ENCODE data around the gene RABGAP1L. TPM values are rescaled to one million over a fixed set of nuclear protein-coding genes. Genes with fewer than 3 reads are reported as not detected.
"Not testable (repeated sequence)": the region's sequence is repeated elsewhere in the genome, so short reads cannot be mapped to it uniquely, and the experiment has no call there.

Gene RABGAP1L
- total RNA-seq, 2 donors from 2014 or later = 51.4 to 124 TPM

DNA sequence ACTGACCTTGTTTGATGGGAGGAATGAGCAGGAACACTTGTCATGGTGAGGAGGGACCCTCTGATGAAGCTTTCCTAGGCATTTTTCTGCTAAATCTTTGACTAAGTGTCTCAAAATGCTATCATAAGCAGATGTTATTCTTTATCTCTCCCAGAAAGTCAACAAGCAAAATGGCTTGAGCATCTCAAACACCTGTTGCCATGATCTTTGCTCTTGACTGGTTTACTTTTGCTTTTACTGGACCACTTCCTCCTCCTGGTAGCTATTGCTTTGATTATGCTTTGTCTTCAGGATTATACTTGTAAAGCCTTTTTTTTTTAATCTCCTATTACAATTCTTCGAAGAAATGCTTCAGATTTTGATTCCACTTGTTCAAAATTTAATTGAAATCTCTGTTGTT is 445.9 kb downstream of the RABGAP1L start:
- ATAC-seq (no peak), DNase-seq (no peak)
- H3K27me3 ChIP-seq = no peaks in the 10 kb centered on the region
- no peak for TF ChIP-seq POLR2A (IDR thresholded peaks at IDR 0.05)
- TF ChIP-seq, protein P1, sequence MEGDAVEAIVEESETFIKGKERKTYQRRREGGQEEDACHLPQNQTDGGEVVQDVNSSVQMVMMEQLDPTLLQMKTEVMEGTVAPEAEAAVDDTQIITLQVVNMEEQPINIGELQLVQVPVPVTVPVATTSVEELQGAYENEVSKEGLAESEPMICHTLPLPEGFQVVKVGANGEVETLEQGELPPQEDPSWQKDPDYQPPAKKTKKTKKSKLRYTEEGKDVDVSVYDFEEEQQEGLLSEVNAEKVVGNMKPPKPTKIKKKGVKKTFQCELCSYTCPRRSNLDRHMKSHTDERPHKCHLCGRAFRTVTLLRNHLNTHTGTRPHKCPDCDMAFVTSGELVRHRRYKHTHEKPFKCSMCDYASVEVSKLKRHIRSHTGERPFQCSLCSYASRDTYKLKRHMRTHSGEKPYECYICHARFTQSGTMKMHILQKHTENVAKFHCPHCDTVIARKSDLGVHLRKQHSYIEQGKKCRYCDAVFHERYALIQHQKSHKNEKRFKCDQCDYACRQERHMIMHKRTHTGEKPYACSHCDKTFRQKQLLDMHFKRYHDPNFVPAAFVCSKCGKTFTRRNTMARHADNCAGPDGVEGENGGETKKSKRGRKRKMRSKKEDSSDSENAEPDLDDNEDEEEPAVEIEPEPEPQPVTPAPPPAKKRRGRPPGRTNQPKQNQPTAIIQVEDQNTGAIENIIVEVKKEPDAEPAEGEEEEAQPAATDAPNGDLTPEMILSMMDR (IDR thresholded peaks at IDR 0.05) = no peak
- no peak overlapping the region for H3K27ac ChIP-seq
- H3K4me1 ChIP-seq = no peaks in the 10 kb centered on the region
- H3K9me3 ChIP-seq = no peaks in the 10 kb centered on the region
- no peaks in the 10 kb centered on the region for H3K36me3 ChIP-seq (replicated peaks in 1 of 2; ENCODE audit: insufficient read depth in 1 of 2, low read depth in 2 of 2)
- WGBS, 2 donors = 78 to 87% methylated on average over 1 of the region's 1 CpG
- no peak overlapping the region for H3K4me3 ChIP-seq
- intact Hi-C loops (cut with DNase I) = no loop called here

DNA sequence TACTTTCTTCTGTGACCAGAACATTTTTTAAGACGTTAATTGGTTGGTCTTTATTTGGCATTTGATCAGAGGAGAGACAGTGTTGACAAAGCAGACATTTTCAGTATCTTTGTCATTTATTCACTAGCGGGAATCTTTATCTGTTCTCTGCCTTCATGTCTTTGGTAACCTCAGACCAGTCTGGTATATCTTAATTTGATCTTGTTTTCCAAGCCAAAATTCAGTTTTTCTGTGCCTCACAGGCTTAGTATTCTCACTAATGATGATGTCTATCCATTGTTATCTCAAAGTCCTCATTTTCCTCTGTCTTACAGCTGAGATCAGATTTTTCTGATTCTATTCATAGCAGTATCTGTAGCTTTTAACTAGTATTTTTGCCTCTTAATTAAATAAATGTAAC is 447.2 kb downstream of the RABGAP1L start:
- Histone ChIP-seq H3K36me3 (replicated peaks in 1 of 2; ENCODE audit: insufficient read depth in 1 of 2, low read depth in 2 of 2) (no peaks in the 10 kb centered on the region), H3K27ac (no peak overlapping the region), H3K27me3 (no peaks in the 10 kb centered on the region), H3K9me3 (no peaks in the 10 kb centered on the region), H3K4me3 (no peak overlapping the region), H3K4me1 (no peaks in the 10 kb centered on the region)
- ATAC-seq = no peak
- TF ChIP-seq, protein P1 (IDR thresholded peaks at IDR 0.05) = no peak
- TF ChIP-seq POLR2A (IDR thresholded peaks at IDR 0.05) = no peak
- no peak for DNase-seq
- WGBS, 2 donors = 67 to 79% methylated on average over 2 of the region's 2 CpGs
- intact Hi-C loops (cut with DNase I) = no loop called here

DNA sequence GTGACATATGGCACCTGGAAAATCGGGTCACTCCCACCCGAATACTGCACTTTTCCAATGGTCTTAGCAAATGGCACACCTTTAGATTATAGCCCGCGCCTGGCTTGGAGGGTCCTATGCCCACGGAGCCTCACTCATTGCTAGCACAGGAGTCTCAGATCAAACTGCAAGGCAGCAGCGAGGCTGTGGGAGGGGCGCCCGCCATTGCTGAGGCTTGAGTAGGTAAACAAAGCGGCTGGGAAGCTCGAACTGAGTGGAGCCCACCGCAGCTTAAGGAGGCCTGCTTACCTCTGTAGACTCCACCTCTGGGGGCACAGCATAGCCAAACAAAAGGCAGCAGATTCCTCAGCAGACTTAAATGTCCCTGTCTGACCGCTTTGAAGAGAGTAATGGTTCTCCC is 458.6 kb downstream of the RABGAP1L start:
- DNase-seq, H3K9me3 ChIP-seq: not testable (repeated sequence)
- WGBS, 2 donors = 93 to 97% methylated on average over 11 to 12 of the region's 12 CpGs

DNA sequence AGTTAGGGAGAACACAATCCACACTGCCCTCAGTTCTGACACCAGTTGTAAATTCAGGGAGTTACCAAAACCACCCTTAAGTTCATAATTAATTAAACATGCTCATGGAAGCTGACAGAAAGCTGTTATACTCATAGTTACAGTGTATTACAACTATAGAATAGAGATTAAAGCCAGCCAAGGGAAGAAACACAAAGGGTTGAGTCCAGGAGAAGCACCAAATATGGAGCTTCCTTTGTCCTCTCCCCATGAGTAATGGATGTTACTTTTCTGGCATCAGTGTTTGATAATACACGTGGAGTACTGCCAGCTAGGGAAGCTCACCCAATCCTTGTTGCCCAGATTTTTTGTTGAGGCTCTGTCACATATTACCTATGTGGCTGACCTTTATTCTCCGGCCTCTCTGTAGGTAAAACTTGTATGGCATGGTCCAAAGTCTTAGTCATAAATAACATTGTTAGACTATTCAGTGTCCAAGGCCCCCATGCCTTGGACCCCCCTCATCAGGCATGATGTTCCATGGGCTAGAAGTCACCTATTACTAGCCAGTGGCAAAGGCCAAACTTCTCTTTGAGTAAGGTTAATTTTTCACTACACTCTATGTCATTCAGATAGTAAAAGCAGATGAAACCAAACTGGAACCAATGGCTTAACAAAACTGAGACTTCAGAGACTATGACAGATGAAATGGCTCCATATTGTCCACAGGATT is 464.2 kb downstream of the RABGAP1L start:
- intact Hi-C loops (cut with DNase I) = no loop called here
- WGBS, 2 donors = 85 to 88% methylated on average over 2 of the region's 2 CpGs
- DNase-seq (no peak), ATAC-seq (no peak)
- H3K36me3 ChIP-seq (replicated peaks in 1 of 2; ENCODE audit: insufficient read depth in 1 of 2, low read depth in 2 of 2) = no peaks in the 10 kb centered on the region
- H3K4me1 ChIP-seq = no peaks in the 10 kb centered on the region
- no peak overlapping the region for H3K4me3 ChIP-seq
- TF ChIP-seq, protein P1 (IDR thresholded peaks at IDR 0.05) = no peak
- no peak for TF ChIP-seq POLR2A (IDR thresholded peaks at IDR 0.05)
- no peaks in the 10 kb centered on the region for H3K9me3 ChIP-seq
- no peak overlapping the region for H3K27ac ChIP-seq
- no peaks in the 10 kb centered on the region for H3K27me3 ChIP-seq

More for the DNA sequence above, 458.6 kb downstream of the RABGAP1L start:
- H3K27ac ChIP-seq; H3K4me1 ChIP-seq; H3K4me3 ChIP-seq; H3K27me3 ChIP-seq; H3K36me3 ChIP-seq (replicated peaks in 1 of 2; ENCODE audit: insufficient read depth in 1 of 2, low read depth in 2 of 2); ATAC-seq; intact Hi-C loops (cut with DNase I): not testable (repeated sequence)

DNA sequence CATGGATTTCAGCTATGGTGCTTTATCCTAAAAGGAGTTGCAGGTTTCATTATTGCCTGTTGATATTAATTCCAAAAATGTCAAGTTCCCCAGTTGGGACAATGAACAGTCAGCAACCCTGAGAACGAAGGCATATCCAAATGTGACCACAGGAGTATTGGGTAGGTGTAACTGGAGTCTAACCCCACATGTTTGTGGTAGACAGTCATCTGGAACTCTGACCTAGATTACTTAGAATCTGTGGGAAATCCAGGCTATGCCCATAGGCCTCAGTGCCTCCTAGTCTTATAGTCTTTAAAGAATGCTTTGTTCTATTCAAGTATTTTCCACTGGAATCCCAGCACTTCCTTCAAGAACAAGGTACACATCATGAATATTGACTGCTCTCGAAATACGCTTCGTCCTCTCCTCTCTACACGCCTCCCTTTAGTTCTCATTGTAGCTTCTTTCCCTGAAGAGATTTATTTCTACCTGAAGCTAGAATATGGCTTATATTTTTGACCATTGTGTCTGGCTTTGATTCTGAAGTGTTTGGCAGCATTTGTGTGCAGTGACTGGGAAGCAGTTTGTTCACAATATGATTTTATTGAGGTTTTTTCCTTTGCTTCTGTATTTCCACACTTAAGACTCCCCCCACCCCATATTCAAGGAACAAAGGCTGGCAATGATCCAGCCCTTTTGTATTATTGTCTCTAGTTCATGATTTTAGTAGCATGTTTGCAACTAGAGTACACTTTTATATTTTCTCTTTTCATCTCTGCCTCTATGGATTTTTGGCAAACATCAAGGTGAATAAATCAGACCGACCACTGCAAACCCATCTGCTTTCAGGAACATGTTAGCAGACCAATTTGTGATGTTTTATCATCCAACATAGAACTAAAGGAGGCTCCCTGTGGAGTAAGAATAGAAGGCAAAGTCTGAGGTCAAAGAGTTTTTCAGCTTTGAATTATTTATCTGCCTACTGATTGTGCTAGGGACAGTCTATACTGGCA is 467.0 kb downstream of the RABGAP1L start:
- Histone ChIP-seq H3K36me3 (replicated peaks in 1 of 2; ENCODE audit: insufficient read depth in 1 of 2, low read depth in 2 of 2) (no peaks in the 10 kb centered on the region), H3K27ac (no peak overlapping the region), H3K9me3 (no peaks in the 10 kb centered on the region), H3K4me1 (no peaks in the 10 kb centered on the region), H3K4me3 (no peak overlapping the region), H3K27me3 (no peaks in the 10 kb centered on the region)
- TF ChIP-seq, protein P1 (IDR thresholded peaks at IDR 0.05) = no peak
- intact Hi-C loops (cut with DNase I) = no loop called here
- no peak for ATAC-seq
- 88 to 92% methylated on average over 6 of the region's 6 CpGs for WGBS, 2 donors
- no peak for DNase-seq

All from body of pancreas (tissue), 4 donors.